SK-N-SH treated with all-trans-retinoic acid at 6 μM for 48 hours (cell line): ENCODE measurements around the gene TMEM170A.

Source experiments
- ARNTL ChIP-seq: fragments of 450-650 bp; formaldehyde crosslinking; IDR thresholded peaks from 2 replicates; pipeline ENCODE4 v1.5.0; 2020; ENCODE audit warnings: low read depth, mild to moderate bottlenecking, moderate library complexity, borderline replicate concordance
- ISL1 ChIP-seq: fragments of 250-450 bp; sonication (Bioruptor Pico); IDR thresholded peaks from 2 replicates; pipeline ENCODE4 v2.1.2; 2022; ENCODE audit warnings: mild to moderate bottlenecking, moderate library complexity
- ZNF565 ChIP-seq: fragments of 450-650 bp; formaldehyde crosslinking; conservative IDR thresholded peaks from 2 replicates; pipeline ENCODE4 v1.5.0; 2020; ENCODE audit warnings: low read depth, mild to moderate bottlenecking, moderate library complexity

- TF ChIP-seq ISL1 (CRISPR knock-in tag) (no peak), ZNF565 (no peak), ARNTL (CRISPR knock-in tag) (no peak)
Observed at GRCh38 chr16:75478480-75479345, 14.2 kb upstream of the TMEM170A start.
